Muscle layer of duodenum (tissue), 2 donors: ENCODE measurements around the gene EP300.
"Not testable (repeated sequence)": the region's sequence is repeated elsewhere in the genome, so short reads cannot be mapped to it uniquely, and the experiment has no call there.

Source experiments
- H3K27ac ChIP-seq: one replicate; pipeline ENCODE4 v1.7.0; 2013; ENCODE audit warnings: mild to moderate bottlenecking, low read length
- H3K27me3 ChIP-seq: one replicate; pipeline ENCODE4 v1.7.0; 2013; ENCODE audit warnings: low read depth, mild to moderate bottlenecking, control low read depth, low read length
- H3K36me3 ChIP-seq, 2 donors: one replicate each; pipeline ENCODE4 v1.7.0; 2013; ENCODE audit warnings: low read length in 2 of 2, control low read depth in 1 of 2, mild to moderate bottlenecking in 1 of 2; ENCODE audit not compliant: insufficient read depth in 2 of 2, control insufficient read depth in 1 of 2
- H3K4me1 ChIP-seq, 2 donors: one replicate each; pipeline ENCODE4 v1.7.0; 2013; ENCODE audit warnings: low read length in 2 of 2, mild to moderate bottlenecking in 2 of 2, control low read depth in 1 of 2, moderate library complexity in 1 of 2; ENCODE audit not compliant: insufficient read depth in 2 of 2, control insufficient read depth in 1 of 2
- H3K4me3 ChIP-seq, 2 donors: one replicate each; pipeline ENCODE4 v1.7.0; 2013; ENCODE audit warnings: low read length in 2 of 2, low read depth in 1 of 2, mild to moderate bottlenecking in 1 of 2
- H3K9me3 ChIP-seq, 2 donors: one replicate each; pipeline ENCODE4 v1.7.0; 2013; ENCODE audit warnings: low read length in 2 of 2, control low read depth in 1 of 2, mild to moderate bottlenecking in 1 of 2; ENCODE audit not compliant: control insufficient read depth in 1 of 2
- donor health status: healthy.

EP300 gene

GRCh38 chr22:41157083-41157482 lies 64.7 kb downstream of the EP300 start:
- no peak overlapping the region for H3K27ac ChIP-seq
- H3K36me3 ChIP-seq = peaks cover 77 to 91% of the 10 kb centered on the region in 2 donors
- H3K4me1 ChIP-seq = no peaks in the 10 kb centered on the region
- H3K4me3 ChIP-seq = no peak overlapping the region
- H3K27me3 ChIP-seq = no peaks in the 10 kb centered on the region
- no peaks in the 10 kb centered on the region for H3K9me3 ChIP-seq

GRCh38 chr22:41169157-41169556 lies 76.8 kb downstream of the EP300 start:
- Histone ChIP-seq H3K4me3 (no peak overlapping the region), H3K4me1 (no peaks in the 10 kb centered on the region), H3K27me3 (no peaks in the 10 kb centered on the region), H3K27ac (no peak overlapping the region), H3K36me3 (peaks cover 64 to 82% of the 10 kb centered on the region in 2 donors), H3K9me3 (no peaks in the 10 kb centered on the region)

- no peak overlapping the region for H3K27ac ChIP-seq
- no peak overlapping the region for H3K4me3 ChIP-seq
- H3K9me3 ChIP-seq = no peaks in the 10 kb centered on the region
- peaks cover 75 to 80% of the 10 kb centered on the region in 2 donors for H3K36me3 ChIP-seq
- no peaks in the 10 kb centered on the region for H3K4me1 ChIP-seq
- H3K27me3 ChIP-seq = no peaks in the 10 kb centered on the region
Observed at GRCh38 chr22:41171996-41172395, 79.6 kb downstream of the EP300 start.

- Histone ChIP-seq H3K9me3 (no peaks in the 10 kb centered on the region), H3K27ac (no peak overlapping the region), H3K4me1 (no peaks in the 10 kb centered on the region), H3K36me3 (peaks cover 69 to 76% of the 10 kb centered on the region in 2 donors), H3K27me3 (no peaks in the 10 kb centered on the region), H3K4me3 (no peak overlapping the region)
Observed at GRCh38 chr22:41175546-41175945, 83.2 kb downstream of the EP300 start.

- Histone ChIP-seq H3K36me3 (peaks cover 66% of the 10 kb centered on the region in 2 donors), H3K4me1 (peaks cover 0 to 4% of the 10 kb centered on the region in 2 donors), H3K9me3 (no peaks in the 10 kb centered on the region), H3K4me3 (no peak overlapping the region), H3K27ac (no peak overlapping the region), H3K27me3 (no peaks in the 10 kb centered on the region)
Observed at GRCh38 chr22:41177040-41177621, 84.7 kb downstream of the EP300 start.

- peaks cover 59% of the 10 kb centered on the region in 2 donors for H3K36me3 ChIP-seq
Observed at GRCh38 chr22:41177622-41178424, 85.4 kb downstream of the EP300 start.

GRCh38 chr22:41178425-41178975 lies 86.1 kb downstream of the EP300 start:
- no peak overlapping the region for H3K4me3 ChIP-seq
- no peaks in the 10 kb centered on the region for H3K9me3 ChIP-seq
- no peaks in the 10 kb centered on the region for H3K27me3 ChIP-seq
- H3K4me1 ChIP-seq = peaks cover 0 to 4% of the 10 kb centered on the region in 2 donors
- H3K36me3 ChIP-seq = peaks cover 52% of the 10 kb centered on the region in 2 donors
- no peak overlapping the region for H3K27ac ChIP-seq

More at GRCh38 chr22:41177622-41178424, 85.4 kb downstream of the EP300 start:
- no peak overlapping the region for H3K4me3 ChIP-seq
- H3K9me3 ChIP-seq = no peaks in the 10 kb centered on the region
- no peak overlapping the region for H3K27ac ChIP-seq
- no peaks in the 10 kb centered on the region for H3K27me3 ChIP-seq
- H3K4me1 ChIP-seq = peaks cover 0 to 4% of the 10 kb centered on the region in 2 donors

- H3K9me3 ChIP-seq, H3K4me1 ChIP-seq, H3K27me3 ChIP-seq, H3K4me3 ChIP-seq, H3K27ac ChIP-seq: not testable (repeated sequence)
- H3K36me3 ChIP-seq = peaks cover 34 to 36% of the 10 kb centered on the region in 2 donors
Observed at GRCh38 chr22:41180362-41180761, 88.0 kb downstream of the EP300 start.

- H3K27ac ChIP-seq = no peak overlapping the region
Observed at GRCh38 chr22:41180926-41181325, 88.5 kb downstream of the EP300 start.

GRCh38 chr22:41181349-41182241 lies 89.2 kb downstream of the EP300 start:
- no peak overlapping the region for H3K27ac ChIP-seq
- peaks cover 0 to 4% of the 10 kb centered on the region in 2 donors for H3K4me1 ChIP-seq
- no peak overlapping the region for H3K4me3 ChIP-seq
- no peaks in the 10 kb centered on the region for H3K9me3 ChIP-seq
- peaks cover 24 to 25% of the 10 kb centered on the region in 2 donors for H3K36me3 ChIP-seq
- H3K27me3 ChIP-seq = no peaks in the 10 kb centered on the region

More at GRCh38 chr22:41180926-41181325, 88.5 kb downstream of the EP300 start:
- H3K4me3 ChIP-seq = no peak overlapping the region
- H3K36me3 ChIP-seq = peaks cover 29 to 31% of the 10 kb centered on the region in 2 donors
- H3K27me3 ChIP-seq = no peaks in the 10 kb centered on the region
- no peaks in the 10 kb centered on the region for H3K9me3 ChIP-seq
- peaks cover 0 to 4% of the 10 kb centered on the region in 2 donors for H3K4me1 ChIP-seq

- Histone ChIP-seq H3K9me3 (no peaks in the 10 kb centered on the region), H3K36me3 (no peaks in the 10 kb centered on the region), H3K27me3 (no peaks in the 10 kb centered on the region), H3K27ac (no peak overlapping the region), H3K4me3 (no peak overlapping the region), H3K4me1 (peaks cover 0 to 4% of the 10 kb centered on the region in 2 donors)
Observed at GRCh38 chr22:41184679-41185078, 92.3 kb downstream of the EP300 start.
